NOMO-1 (cell line): ENCODE data around the gene ULK2.
"Not testable (repeated sequence)": the region's sequence is repeated elsewhere in the genome, so short reads cannot be mapped to it uniquely, and the experiment has no call there.

Experiments
- DNase-seq, 2 experiments: peaks; one replicate each; lab custom pipeline; 2025; ENCODE audit not compliant: unreplicated experiment in 2 of 2; lab: John Stamatoyannopoulos, UW

Gene ULK2

GRCh38 chr17:19769946-19770652 lies 97.6 kb downstream of the ULK2 start:
- no peak for DNase-seq

DNA sequence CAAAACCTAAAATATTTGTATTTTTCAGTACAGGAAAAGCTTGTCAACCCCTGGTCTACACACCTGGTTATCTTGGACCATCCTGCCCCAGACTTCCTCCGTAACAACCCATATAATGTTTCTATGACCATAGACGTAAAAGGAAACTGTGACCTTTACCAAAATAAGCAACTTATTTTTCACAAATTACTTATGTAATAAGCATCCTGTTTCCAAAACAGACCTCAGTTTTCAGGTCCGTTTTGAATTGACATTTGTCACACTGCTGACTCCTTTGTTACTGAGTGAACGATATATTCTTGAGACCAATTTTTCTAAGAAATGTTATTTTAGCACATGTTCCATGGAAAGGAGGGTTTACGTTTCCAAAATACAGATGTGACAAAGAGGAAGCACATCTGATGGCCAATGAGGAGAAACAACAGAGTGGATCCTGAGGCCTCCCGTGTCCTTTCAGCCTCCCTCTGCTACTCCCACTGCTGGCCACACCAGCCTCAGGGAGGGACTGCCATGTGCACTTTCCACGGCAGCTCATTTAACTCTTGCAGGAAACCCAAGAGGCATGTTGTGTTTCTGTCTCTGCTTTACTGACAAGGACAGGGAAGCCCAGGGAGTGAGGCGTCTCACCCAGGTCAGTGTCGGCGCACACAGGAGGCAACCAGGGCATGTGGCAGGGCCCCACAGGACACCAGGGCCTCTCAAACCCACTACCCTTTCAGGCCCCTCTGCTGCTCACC lies 99.5 kb downstream of the ULK2 start:
- DNase-seq = no peak

DNA sequence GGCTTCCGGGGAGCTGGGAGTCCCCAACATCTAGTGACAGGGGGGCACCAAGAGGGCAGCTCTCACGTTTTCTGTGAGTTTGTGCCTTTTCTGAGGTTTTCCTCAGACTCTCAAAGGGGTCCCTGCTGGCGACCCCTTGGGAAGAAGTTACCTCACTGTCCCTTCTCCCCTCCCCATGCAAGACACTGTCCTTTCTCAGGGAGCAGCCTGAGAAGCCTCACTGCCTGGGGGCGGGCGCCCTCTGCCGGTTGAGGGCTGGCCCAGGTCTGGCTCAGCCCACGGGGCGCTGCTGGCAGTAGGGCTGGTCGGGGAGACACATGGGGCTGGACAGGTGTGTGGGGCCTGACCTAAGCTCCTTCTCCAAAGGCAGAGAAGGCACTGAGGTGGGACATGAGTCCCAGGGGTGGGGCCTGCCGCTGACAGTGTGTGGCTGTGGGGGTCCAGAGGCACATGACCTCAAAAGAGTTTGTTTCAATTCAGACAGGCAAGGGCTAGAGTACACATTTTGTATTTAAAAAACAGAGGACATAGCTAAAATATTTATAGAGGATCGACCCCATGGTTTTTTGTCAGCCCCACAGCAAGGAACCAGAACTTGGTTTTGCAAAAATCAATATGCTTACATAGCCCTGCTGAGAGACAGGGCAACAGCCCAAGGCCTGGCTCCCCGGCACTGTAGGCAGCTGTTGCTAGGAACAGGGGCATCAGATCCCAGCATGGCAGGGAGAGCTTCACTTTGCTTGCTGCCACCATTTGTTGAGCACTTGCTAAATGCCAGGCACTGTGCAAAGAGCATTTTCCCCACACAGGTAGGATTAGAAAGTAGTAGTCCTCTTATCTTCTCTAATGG lies 101.1 kb downstream of the ULK2 start:
- peak; percentile 61 to 63 for DNase-seq

DNA sequence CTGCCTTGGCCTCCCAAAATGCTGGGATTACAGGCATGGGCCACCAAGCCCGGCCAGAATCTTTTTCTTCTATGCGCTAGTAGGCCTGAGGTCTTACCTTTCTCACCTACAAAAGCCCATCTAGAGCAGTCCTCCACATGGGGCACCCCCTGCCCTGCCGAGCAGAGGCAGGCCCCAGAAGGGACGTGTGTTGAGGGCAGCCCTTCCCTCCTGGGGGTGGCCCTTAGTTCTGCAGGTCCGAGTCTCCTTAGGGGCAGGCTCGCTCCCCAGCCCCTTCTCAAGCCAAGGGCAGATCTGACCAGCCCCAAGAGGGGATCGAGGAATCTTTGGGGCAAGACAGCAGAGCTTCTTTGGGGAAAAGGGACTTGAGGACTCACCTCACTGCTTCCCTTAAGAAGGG lies 101.7 kb downstream of the ULK2 start:
- no peak for DNase-seq

- not testable (repeated sequence) for DNase-seq
Observed at GRCh38 chr17:19763991-19764390, 103.7 kb downstream of the ULK2 start.

GRCh38 chr17:19763416-19763815 lies 104.3 kb downstream of the ULK2 start:
- DNase-seq = no peak

DNA sequence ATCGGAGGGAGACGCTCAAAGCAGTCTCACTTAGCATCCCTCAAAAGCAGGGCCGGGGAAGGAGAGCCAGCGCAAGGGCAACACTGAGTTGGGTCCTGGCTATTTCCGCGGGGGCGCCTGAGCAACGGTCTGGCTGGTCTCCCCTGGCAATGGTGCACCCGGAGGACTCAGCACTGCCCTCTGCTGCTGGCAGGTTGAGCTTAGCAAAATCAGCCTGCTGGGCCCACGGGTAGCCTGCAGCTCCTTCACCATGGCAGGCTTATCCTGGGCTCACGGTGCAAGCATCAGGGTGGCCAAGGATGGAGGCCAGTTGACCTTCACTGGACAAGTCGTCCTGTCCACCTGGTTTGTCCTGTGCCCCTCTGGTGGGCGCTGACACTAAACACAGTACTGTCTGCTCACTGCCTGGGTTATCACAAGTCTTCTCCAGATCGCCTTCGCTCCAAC lies 105.2 kb downstream of the ULK2 start:
- peak; percentile 54 to 66 for DNase-seq

GRCh38 chr17:19760746-19761145 lies 107.0 kb downstream of the ULK2 start:
- no peak for DNase-seq

DNA sequence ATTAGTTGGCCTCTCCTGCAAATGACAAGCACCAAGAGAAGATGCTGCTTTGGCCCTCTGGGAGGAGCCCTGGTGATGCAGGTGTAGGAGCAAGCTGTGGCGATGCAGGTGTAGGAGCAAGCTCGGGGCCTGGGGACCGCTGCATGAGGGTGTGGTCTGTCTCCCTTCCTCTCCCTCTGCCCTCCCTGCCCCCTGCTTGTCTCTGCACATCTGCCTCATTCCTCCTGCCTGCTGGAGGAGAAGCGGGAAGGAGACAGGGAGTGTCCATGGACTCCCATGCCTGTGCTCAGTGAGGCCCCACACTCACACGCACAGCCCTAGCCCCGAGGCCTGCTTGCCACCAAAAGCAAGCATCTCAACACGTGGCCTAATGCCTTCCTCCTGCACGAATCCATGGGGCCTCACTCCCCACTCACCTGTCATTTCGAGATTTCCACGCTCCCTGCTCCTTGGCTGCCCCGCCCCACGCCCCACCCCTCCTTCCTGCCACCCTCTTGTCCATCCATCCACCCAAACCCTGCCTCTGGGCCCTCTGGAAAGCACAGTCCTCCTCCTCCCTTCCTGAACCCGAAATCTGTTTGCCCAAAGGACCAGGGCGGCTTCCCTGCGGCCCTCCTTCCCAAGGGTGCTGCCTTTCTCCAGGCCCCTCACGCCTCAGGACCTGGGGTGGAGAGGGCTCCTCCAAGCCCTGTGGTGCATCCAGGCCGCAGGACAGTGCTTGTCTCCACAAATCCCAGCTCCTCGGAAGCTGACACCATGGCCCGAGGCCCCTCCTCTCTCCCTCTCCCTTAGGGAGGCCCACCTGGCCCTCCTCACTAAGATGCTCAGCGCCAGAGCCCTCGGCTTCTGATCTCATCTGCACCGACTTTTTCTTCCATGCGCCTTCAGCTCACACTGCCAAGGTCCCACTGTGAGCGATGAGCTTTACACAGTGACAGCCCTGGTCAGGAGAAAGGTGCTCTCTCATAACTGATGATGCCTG lies 107.9 kb downstream of the ULK2 start:
- DNase-seq = no peak

- no peak for DNase-seq
Observed at GRCh38 chr17:19757536-19758180, 110.1 kb downstream of the ULK2 start.

DNA sequence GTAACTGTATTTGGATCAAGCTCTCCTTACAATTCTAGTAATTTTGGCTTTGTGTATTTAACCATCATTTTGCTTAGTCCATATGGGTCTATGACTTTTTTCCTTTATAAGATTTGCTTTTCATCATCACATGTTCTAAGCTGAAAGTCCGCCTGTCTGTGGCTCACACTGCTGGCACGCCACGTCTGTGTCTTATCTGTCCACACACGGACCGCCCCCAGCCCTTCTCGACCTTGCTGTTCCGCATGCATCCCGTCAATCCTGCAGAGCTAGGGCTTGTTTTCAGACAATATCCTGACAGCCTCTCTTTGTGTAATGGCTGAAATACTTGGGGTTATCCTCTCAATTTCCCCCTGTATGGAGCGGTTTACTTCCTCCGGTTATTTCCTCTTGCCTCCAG lies 111.2 kb downstream of the ULK2 start:
- no peak for DNase-seq

DNA sequence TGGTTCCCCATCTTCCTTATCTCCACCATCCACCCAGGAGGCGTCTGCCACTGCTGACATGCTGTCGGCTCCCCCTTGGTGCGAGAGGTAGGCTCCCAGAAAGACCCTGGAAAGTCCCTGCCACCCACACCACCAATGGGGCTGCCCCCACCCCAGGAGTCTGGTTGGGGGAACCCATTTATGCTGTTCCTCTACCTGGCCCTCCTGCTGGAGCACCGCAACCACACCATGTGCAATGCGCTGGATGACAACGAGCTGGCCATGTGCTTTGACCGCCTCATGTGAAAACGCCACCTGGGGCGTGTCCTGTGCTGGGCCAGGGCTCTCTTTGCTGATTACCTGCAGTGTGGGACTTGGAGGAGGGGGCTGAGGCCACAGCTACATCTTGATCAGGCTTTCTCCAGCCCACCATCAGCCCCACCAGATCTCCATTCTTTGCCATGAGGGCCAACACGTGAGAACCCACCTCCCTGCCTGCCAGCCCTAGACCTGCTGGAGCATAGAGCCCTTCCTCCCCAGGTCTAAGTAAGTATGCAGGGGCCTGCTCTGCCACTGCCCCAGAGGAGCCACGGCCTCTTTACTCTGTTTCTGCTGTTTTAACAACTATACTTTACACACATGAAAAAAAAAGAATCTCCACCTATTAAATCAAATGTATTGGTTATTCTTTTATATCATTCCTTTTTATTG lies 111.8 kb downstream of the ULK2 start:
- no peak for DNase-seq

DNA sequence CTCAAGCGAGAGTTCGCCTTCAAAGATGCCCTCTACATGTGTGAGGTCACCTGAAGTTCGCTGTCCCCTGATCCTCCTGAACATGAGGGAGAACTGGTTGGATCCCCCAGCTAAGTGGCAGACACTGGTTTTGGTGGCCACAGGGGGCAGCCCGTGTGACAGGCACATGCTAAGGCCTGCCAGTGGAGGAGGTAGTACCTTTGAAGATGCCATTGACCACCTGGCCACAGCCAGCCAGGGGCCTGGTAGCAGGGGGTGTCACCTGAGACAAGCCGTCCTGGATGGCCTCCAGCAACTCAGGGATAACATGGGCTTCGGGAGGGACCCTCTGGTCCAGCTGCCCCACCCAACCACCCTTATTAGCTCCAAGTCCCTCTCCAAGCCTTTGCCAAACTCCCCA lies 112.3 kb downstream of the ULK2 start:
- no peak for DNase-seq

GRCh38 chr17:19753661-19754463 lies 113.9 kb downstream of the ULK2 start:
- no peak for DNase-seq

DNA sequence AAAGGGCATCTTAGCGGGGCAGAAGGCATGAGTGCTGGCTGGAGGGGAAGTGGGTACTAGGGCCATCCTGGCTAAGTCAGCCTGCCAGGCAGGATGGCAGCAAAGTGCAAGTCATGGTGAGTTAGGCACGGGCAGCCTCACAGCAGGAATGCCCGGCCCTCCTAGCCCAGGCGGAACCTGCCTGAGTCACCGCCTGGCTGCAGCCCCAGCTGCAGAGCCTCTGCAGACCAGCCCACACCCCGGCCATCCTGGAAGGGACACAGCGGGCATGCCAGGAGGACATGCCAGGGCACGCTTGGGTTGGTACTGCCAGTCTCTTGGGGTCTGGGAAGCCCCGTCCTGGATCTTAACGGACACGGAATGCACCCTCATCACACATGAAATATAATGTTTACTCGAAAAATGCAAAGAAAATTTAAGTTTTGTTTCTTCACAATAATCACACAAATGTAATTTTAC lies 114.7 kb downstream of the ULK2 start:
- peak; percentile 62 to 63 for DNase-seq

- no peak for DNase-seq
Observed at GRCh38 chr17:19752216-19753050, 115.3 kb downstream of the ULK2 start.

DNA sequence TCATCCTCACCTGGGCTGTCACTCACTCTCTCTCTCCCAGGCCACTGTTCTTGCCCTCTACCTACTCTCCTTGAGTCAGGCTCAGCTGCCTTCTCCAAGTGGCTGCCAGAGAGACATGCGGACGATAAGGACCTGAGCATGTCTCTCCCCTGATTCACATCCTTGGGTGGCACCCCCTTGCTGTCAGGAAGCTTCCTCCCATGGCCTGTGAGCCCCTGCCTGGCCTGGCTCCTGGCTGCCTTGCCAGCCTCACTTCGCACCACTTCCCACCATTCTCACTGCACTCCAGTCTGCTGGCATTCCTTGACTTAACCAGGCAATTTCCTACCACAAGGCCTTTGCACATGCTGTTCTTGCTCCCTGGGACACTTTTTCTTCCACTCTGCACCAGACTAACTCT lies 116.9 kb downstream of the ULK2 start:
- DNase-seq = no peak
